ENCODE measurements around the gene NLRP14. TPM values are rescaled to one million over a fixed set of nuclear protein-coding genes. Genes with fewer than 3 reads are reported as not detected.

Gene NLRP14
- not detected in 5 replicates for total RNA-seq (2022; extraction: Qiagen RNA extraction; ENCODE audit: low read depth)

GRCh38 chr11:7020183-7020917, at the start of gene NLRP14, which contains the start of gene ZNF214:
TSS of gene NLRP14 (plus strand) at chr11:7020479. CDS start at chr11:7038587, 18,108 bp downstream.
TSS of gene ZNF214 (minus strand) at chr11:7020346. CDS start at chr11:7002835, 17,511 bp downstream.

GRCh38 chr11:7088921-7089320, 68.6 kb downstream of the NLRP14 start, which contains the start of gene RBMXL2:
TSS of gene RBMXL2 (plus strand) at chr11:7088998. CDS start at chr11:7089121, 123 bp downstream.

Other genes with a start within 250 kb of the NLRP14 start
- gene OR2AG2, start 248.5 kb upstream of the NLRP14 start, total RNA-seq (2022; extraction: Qiagen RNA extraction; ENCODE audit: low read depth): not detected in 5 replicates
- not detected in 5 replicates for gene OR2AG1, start 237.5 kb upstream of the NLRP14 start, total RNA-seq (2022; extraction: Qiagen RNA extraction; ENCODE audit: low read depth)
- not detected in 5 replicates for gene OR6A2, start 220.8 kb upstream of the NLRP14 start, total RNA-seq (2022; extraction: Qiagen RNA extraction; ENCODE audit: low read depth)
- not detected in 5 replicates for gene OR10A5, start 174.8 kb upstream of the NLRP14 start, total RNA-seq (2022; extraction: Qiagen RNA extraction; ENCODE audit: low read depth)
- gene OR10A2, start 157.4 kb upstream of the NLRP14 start, total RNA-seq (2022; extraction: Qiagen RNA extraction; ENCODE audit: low read depth): not detected in 5 replicates
- gene OR10A4, start 143.9 kb upstream of the NLRP14 start, total RNA-seq (2022; extraction: Qiagen RNA extraction; ENCODE audit: low read depth): not detected in 5 replicates
- not detected in 5 replicates for gene OR2D2, start 128.0 kb upstream of the NLRP14 start, total RNA-seq (2022; extraction: Qiagen RNA extraction; ENCODE audit: low read depth)
- not detected in 5 replicates for gene OR2D3, start 99.5 kb upstream of the NLRP14 start, total RNA-seq (2022; extraction: Qiagen RNA extraction; ENCODE audit: low read depth)
- 1.1 to 1.5 TPM (median 1.2 TPM) in 5 replicates for gene ZNF215, start 94.1 kb upstream of the NLRP14 start, total RNA-seq (2022; extraction: Qiagen RNA extraction; ENCODE audit: low read depth)
- 0.76 to 1.7 TPM (median 1.2 TPM) in 5 replicates for gene ZNF214, start 133 bp upstream of the NLRP14 start, total RNA-seq (2022; extraction: Qiagen RNA extraction; ENCODE audit: low read depth)
- gene RBMXL2, start 68.5 kb downstream of the NLRP14 start, total RNA-seq (2022; extraction: Qiagen RNA extraction; ENCODE audit: low read depth): not detected in 5 replicates
- 0.22 to 0.35 TPM (median 0.30 TPM) in 5 replicates for gene SYT9, start 231.4 kb downstream of the NLRP14 start, total RNA-seq (2022; extraction: Qiagen RNA extraction; ENCODE audit: low read depth)